ENCODE results near the gene PCCA.

DNA sequence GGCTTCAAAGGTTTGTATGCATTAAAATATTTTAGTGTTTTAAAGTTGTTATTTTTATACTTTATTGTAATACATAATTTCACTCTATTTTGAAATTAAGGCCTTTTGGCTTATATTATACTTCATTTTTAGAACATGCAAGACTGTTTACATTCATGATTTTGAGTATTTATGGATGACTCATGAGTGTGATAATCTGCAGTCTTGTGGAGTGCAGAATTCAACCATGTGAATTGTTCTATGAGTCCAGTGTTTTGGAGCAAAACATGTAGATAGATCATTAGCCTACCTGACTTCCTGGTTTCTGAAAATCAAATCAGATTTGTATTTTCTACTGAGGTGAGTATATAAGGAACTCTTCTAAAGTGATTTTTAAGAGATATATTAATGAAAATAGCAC lies 241.8 kb downstream of the PCCA start:
- no peak for TF ChIP-seq CTBP1 (IDR thresholded peaks at IDR 0.05; ENCODE audit: borderline replicate concordance)
- no peak for TF ChIP-seq ARNT (IDR thresholded peaks at IDR 0.05)
- TF ChIP-seq SP1 (IDR thresholded peaks at IDR 0.05): no peak
- no peak for TF ChIP-seq BHLHE40 (IDR thresholded peaks at IDR 0.05; ENCODE audit: borderline replicate concordance)
- TF ChIP-seq HDGF (IDR thresholded peaks at IDR 0.05; ENCODE audit: borderline replicate concordance): no peak
- TF ChIP-seq FOXM1 (IDR thresholded peaks at IDR 0.05; ENCODE audit: borderline replicate concordance): no peak
- TF ChIP-seq NFRKB (IDR thresholded peaks at IDR 0.05): no peak
- TF ChIP-seq FOXA1 (IDR thresholded peaks at IDR 0.05): no peak
